GM12878 (cell line): Measurements from ENCODE around the gene MAGI2. TPM values are rescaled to one million over a fixed set of nuclear protein-coding genes. Genes with fewer than 3 reads are reported as not detected.

Source experiments
- ATAC-seq: fragments of 200-7000 bp; cut with Tn5 transposase; 3 replicates; pipeline ENCODE4 v1.9.1; 2020; ENCODE audit warnings: mild to moderate bottlenecking, moderate library complexity
- BruUV-seq: library from RNA; stranded (reverse); fragments of 400-500 nt; replicated peaks from 2 replicates; lab custom pipeline; 2021; lab: Mats Ljungman, UMichigan
- CTCF ChIA-PET: fragments of 300-600 bp; sonication (Branson Sonifier 250); formaldehyde crosslinking; extraction: SDS; loops from one replicate; lab custom pipeline; 2021; ENCODE audit warnings: inconsistent platforms; lab: Yijun Ruan, JAX
- POLR2A ChIA-PET: fragments of 350-600 bp; formaldehyde crosslinking; extraction: SDS; loops from one replicate; lab custom pipeline; 2021; ENCODE audit warnings: inconsistent platforms; lab: Charles Lee
- RAD21 ChIA-PET: fragments of 300-600 bp; sonication (Branson Sonifier 250); formaldehyde crosslinking; loops from one replicate; lab custom pipeline; 2023; ENCODE audit warnings: antibody characterized with exemption; ENCODE audit not compliant: unreplicated experiment; lab: Charles Lee
- SMC1A ChIA-PET: fragments of 300-600 bp; sonication (Branson Sonifier 250); formaldehyde crosslinking; loops from one replicate; lab custom pipeline; 2023; ENCODE audit not compliant: unreplicated experiment, uncharacterized antibody; lab: Charles Lee
- DNase-seq: peaks from one replicate; pipeline ENCODE4 v3.0.0-alpha.2; 2011; ENCODE audit warnings: low read depth, low spot score
- FAIRE-seq: peaks from 3 replicates; lab custom pipeline; 2011; peaks lifted over from hg19 to GRCh38; lab: Jason Lieb, UNC
- H2AFZ ChIP-seq: 2 replicates; pipeline ENCODE4 v1.6.0; 2011; ENCODE audit warnings: low read depth, low read length, control low read depth; ENCODE audit not compliant: control insufficient read depth
- H3K27ac ChIP-seq: 2 replicates; pipeline ENCODE4 v1.5.1; 2011; ENCODE audit warnings: control low read depth; ENCODE audit not compliant: control insufficient read depth, insufficient read depth
- H3K27me3 ChIP-seq, 2 experiments: replicated peaks in 1 of 2; 2 replicates each; pipeline versions ENCODE4 v1.6.0 to v1.6.1; 2011; ENCODE audit warnings: low read length in 1 of 2; ENCODE audit not compliant: control insufficient read depth in 2 of 2, insufficient read depth in 2 of 2
- H3K36me3 ChIP-seq, 2 experiments: 2 replicates each; pipeline ENCODE4 v1.5.1; 2011; ENCODE audit warnings: low read length in 1 of 2; ENCODE audit not compliant: control insufficient read depth in 2 of 2, insufficient read depth in 2 of 2
- H3K4me1 ChIP-seq: 2 replicates; pipeline ENCODE4 v1.6.1; 2011; ENCODE audit warnings: mild to moderate bottlenecking, low read length, moderate library complexity, mixed read lengths; ENCODE audit not compliant: control insufficient read depth, insufficient read depth
- H3K4me2 ChIP-seq: 2 replicates; pipeline ENCODE4 v1.6.0; 2011; ENCODE audit warnings: control low read depth; ENCODE audit not compliant: control insufficient read depth, insufficient read depth
- H3K4me3 ChIP-seq: fragments of 200-600 bp; sonication (generic); 2 replicates; pipeline ENCODE4 v1.5.1; 2016
- H3K79me2 ChIP-seq: 2 replicates; pipeline ENCODE4 v1.6.0; 2011; ENCODE audit warnings: low read length; ENCODE audit not compliant: control insufficient read depth, insufficient read depth
- H3K9ac ChIP-seq: 2 replicates; pipeline ENCODE4 v1.8.0; 2011; ENCODE audit warnings: low read length, control low read depth, mixed read lengths; ENCODE audit not compliant: control insufficient read depth, insufficient read depth
- H3K9me3 ChIP-seq: replicated peaks from 3 replicates; pipeline ENCODE4 v1.5.1; 2011; ENCODE audit warnings: mild to moderate bottlenecking, low read length; ENCODE audit not compliant: control insufficient read depth, insufficient read depth
- H4K20me1 ChIP-seq: 2 replicates; pipeline ENCODE4 v1.6.0; 2011; ENCODE audit not compliant: control insufficient read depth, insufficient read depth
- BACH1 ChIP-seq: fragments of 450-650 bp; IDR thresholded peaks from 2 replicates; pipeline ENCODE4 v1.6.1; 2017; ENCODE audit warnings: mild to moderate bottlenecking, borderline replicate concordance
- CUX1 ChIP-seq: IDR thresholded peaks from 2 replicates; pipeline ENCODE4 v1.6.1; 2012; ENCODE audit warnings: improper control_type of control experiment, low read depth, low read length; ENCODE audit not compliant: insufficient replicate concordance
- ESRRA ChIP-seq: IDR thresholded peaks from 2 replicates; pipeline ENCODE4 v1.6.1; 2012; ENCODE audit warnings: mild to moderate bottlenecking, low read length, improper control_type of control experiment
- MTA2 ChIP-seq: fragments of 450-650 bp; IDR thresholded peaks from 2 replicates; pipeline ENCODE4 v1.6.1; 2016; ENCODE audit warnings: low read depth, mild to moderate bottlenecking, moderate library complexity
- RUNX3 ChIP-seq: IDR thresholded peaks from 2 replicates; pipeline ENCODE4 v1.6.1; 2012; ENCODE audit warnings: low read length, inconsistent platforms
- SIN3A ChIP-seq: IDR thresholded peaks from 2 replicates; pipeline ENCODE4 v1.6.1; 2012; ENCODE audit warnings: low read depth, low read length, improper control_type of control experiment
- WGBS: methylation state at CpG from one replicate; pipeline ENCODE4 v1.1.6; 2016; ENCODE audit warnings: low lambda C conversion rate; ENCODE audit not compliant: insufficient replicate concordance, insufficient coverage; ENCODE audit errors: missing lambda C conversion rate; 5-methylcytosine and 5-hydroxymethylcytosine counted together
- in situ Hi-C: fragments of 300-500 bp; cut with MboI; formaldehyde crosslinking; loops from 9 replicates; pipeline ENCODE4 v1.14.3; 2018; ENCODE audit warnings: mixed read lengths
- intact Hi-C: fragments of 100-400 bp; cut with micrococcal nuclease; formaldehyde crosslinking; loops from one replicate; pipeline ENCODE4 v1.14.2; 2022; ENCODE audit not compliant: unreplicated experiment
- polyA plus RNA-seq, 11 experiments: library from polyadenylated mRNA; depleted of rRNA in 4 of 11; unstranded in 6 of 11; stranded (reverse) in 5 of 11; fragments of >200 nt; fragmentation: Nextera tagmentation in 4 of 11; fragmentation: Illumina TruSeq in 1 of 11; extraction: Ambion mirVana in 4 of 11; extraction: Trizol in 1 of 11; gene quantifications; 1 replicate in 1 of 11; 2 replicates in 10 of 11; pipeline versions ENCODE4 v1.2.1 to v1.2.3, GENCODE V29; 2011 to 2016; ENCODE audit warnings: inconsistent platforms in 2 of 11, missing spikeins in 2 of 11, low read depth in 1 of 11
- total RNA-seq, 4 experiments: library from RNA; depleted of rRNA in 3 of 4; stranded (reverse); fragments of >200 nt in 3 of 4; fragmentation: Illumina TruSeq in 1 of 4; extraction: Trizol in 1 of 4; gene quantifications; 2 replicates each; pipeline versions ENCODE4 v1.2.1 to v1.2.3, GENCODE V29; 2013 to 2021

The MAGI2 gene
- total and polyA plus RNA-seq, 10 of the 15 experiments (the other 5 are each of a cell fraction or from before 2014, with no cell fraction given), result 0.01 to 0.31 (median 0.05) TPM; not detected in 2

- ChIA-PET RAD21 (no interaction called here), CTCF (no interaction called here), SMC1A (interaction anchor here (0.7 kb wide), 1 partner anchor 180 kb away, joined by 3 read pairs; no protein-coding TSS in a partner anchor), POLR2A (no interaction called here)
- BruUV-seq, result no TSS peak
- in situ Hi-C loops (no loop called here), intact Hi-C loops (no loop called here)
- no peaks in the 10 kb centered on the region for H3K27me3 ChIP-seq
- no peaks in the 10 kb centered on the region for H4K20me1 ChIP-seq
- no peaks in the 10 kb centered on the region for H3K9me3 ChIP-seq
- H3K79me2 ChIP-seq, result no peaks in the 10 kb centered on the region
- H3K27ac ChIP-seq, result no peak overlapping the region
- no peak overlapping the region for H3K9ac ChIP-seq
- 9% methylated on average over 4 of the region's 4 CpGs for whole genome bisulfite sequencing
- DNase-seq, result no peak
- peak; percentile 40; the same call in 1 of the 3 replicates for ATAC-seq
- no peak overlapping the region for H3K4me3 ChIP-seq
- H2AFZ ChIP-seq, result no peak overlapping the region
- H3K4me1 ChIP-seq, result no peaks in the 10 kb centered on the region
- TF ChIP-seq RUNX3 (peak; percentile 42; the same call in 1 of the 2 replicates), BACH1 (no peak)
- no peak for FAIRE-seq
- H3K4me2 ChIP-seq, result no peak overlapping the region
- no peaks in the 10 kb centered on the region for H3K36me3 ChIP-seq
Measured at GRCh38 chr7:79090543-79090942, 362.9 kb downstream of the MAGI2 start.

GRCh38 chr7:79084423-79084822 lies 369.0 kb downstream of the MAGI2 start:
- ChIA-PET SMC1A (interaction anchor here (1.3 kb wide), 1 partner anchor 15 kb away, joined by 3 read pairs; no protein-coding TSS in a partner anchor), POLR2A (no interaction called here), CTCF (no interaction called here), RAD21 (no interaction called here)
- Histone ChIP-seq H3K79me2 (no peaks in the 10 kb centered on the region), H3K4me3 (no peak overlapping the region), H3K4me1 (no peaks in the 10 kb centered on the region), H4K20me1 (no peaks in the 10 kb centered on the region), H3K27ac (no peak overlapping the region), H3K4me2 (no peak overlapping the region), H3K27me3 (no peaks in the 10 kb centered on the region), H3K36me3 (no peaks in the 10 kb centered on the region), H3K9ac (no peak overlapping the region), H2AFZ (no peak overlapping the region), H3K9me3 (no peaks in the 10 kb centered on the region)
- no peak for ATAC-seq
- no peak for TF ChIP-seq ESRRA
- TF ChIP-seq MTA2, result no peak
- no peak for TF ChIP-seq CUX1
- no peak for TF ChIP-seq SIN3A
- BruUV-seq, result no TSS peak
- DNase-seq, result no peak
- intact Hi-C loops (no loop called here), in situ Hi-C loops (no loop called here)
- FAIRE-seq, result no peak
